Measurements from ENCODE around the gene PDE4B.
"Not testable (repeated sequence)": the region's sequence is repeated elsewhere in the genome, so short reads cannot be mapped to it uniquely, and the experiment has no call there.

The PDE4B gene

GRCh38 chr1:66400660-66401059 lies 608.0 kb downstream of the PDE4B start:
- Histone ChIP-seq H3K27me3 (ENCODE audit: control insufficient read depth, insufficient read depth, low read length) (no peaks in the 10 kb centered on the region), H3K4me1 (ENCODE audit: control insufficient read depth, insufficient read depth, low read length) (peaks cover 5% of the 10 kb centered on the region), H3K4me3 (ENCODE audit: low read length) (no peak overlapping the region), H3K9me3 (replicated peaks; ENCODE audit: low read length) (no peaks in the 10 kb centered on the region), H3K9ac (ENCODE audit: low read depth, low read length) (no peak overlapping the region), H3K36me3 (ENCODE audit: insufficient read depth, low read length) (no peaks in the 10 kb centered on the region), H3K4me2 (ENCODE audit: low read length) (no peak overlapping the region)

- Histone ChIP-seq H3K4me1 (ENCODE audit: control insufficient read depth, insufficient read depth, low read length) (peaks cover 5% of the 10 kb centered on the region), H3K36me3 (ENCODE audit: insufficient read depth, low read length) (no peaks in the 10 kb centered on the region), H3K9ac (ENCODE audit: low read depth, low read length) (no peak overlapping the region), H3K4me3 (ENCODE audit: low read length) (no peak overlapping the region), H3K4me2 (ENCODE audit: low read length) (no peak overlapping the region), H3K9me3 (replicated peaks; ENCODE audit: low read length) (no peaks in the 10 kb centered on the region), H3K27me3 (ENCODE audit: control insufficient read depth, insufficient read depth, low read length) (no peaks in the 10 kb centered on the region)
Measured at GRCh38 chr1:66401244-66401643, 608.5 kb downstream of the PDE4B start.

GRCh38 chr1:66402194-66402593 lies 609.5 kb downstream of the PDE4B start:
- no peaks in the 10 kb centered on the region for H3K9me3 ChIP-seq (replicated peaks; ENCODE audit: low read length)
- no peaks in the 10 kb centered on the region for H3K27me3 ChIP-seq (ENCODE audit: control insufficient read depth, insufficient read depth, low read length)
- no peaks in the 10 kb centered on the region for H3K36me3 ChIP-seq (ENCODE audit: insufficient read depth, low read length)
- peaks cover 5% of the 10 kb centered on the region for H3K4me1 ChIP-seq (ENCODE audit: control insufficient read depth, insufficient read depth, low read length)
- no peak overlapping the region for H3K9ac ChIP-seq (ENCODE audit: low read depth, low read length)
- no peak overlapping the region for H3K4me2 ChIP-seq (ENCODE audit: low read length)
- no peak overlapping the region for H3K4me3 ChIP-seq (ENCODE audit: low read length)

- H3K9me3 ChIP-seq (replicated peaks; ENCODE audit: low read length): no peaks in the 10 kb centered on the region
- peaks cover 5% of the 10 kb centered on the region for H3K4me1 ChIP-seq (ENCODE audit: control insufficient read depth, insufficient read depth, low read length)
- no peaks in the 10 kb centered on the region for H3K27me3 ChIP-seq (ENCODE audit: control insufficient read depth, insufficient read depth, low read length)
- H3K36me3 ChIP-seq (ENCODE audit: insufficient read depth, low read length): no peaks in the 10 kb centered on the region
- no peak overlapping the region for H3K9ac ChIP-seq (ENCODE audit: low read depth, low read length)
- H3K4me2 ChIP-seq (ENCODE audit: low read length): no peak overlapping the region
- no peak overlapping the region for H3K4me3 ChIP-seq (ENCODE audit: low read length)
Measured at GRCh38 chr1:66403007-66403731, 610.5 kb downstream of the PDE4B start.

DNA sequence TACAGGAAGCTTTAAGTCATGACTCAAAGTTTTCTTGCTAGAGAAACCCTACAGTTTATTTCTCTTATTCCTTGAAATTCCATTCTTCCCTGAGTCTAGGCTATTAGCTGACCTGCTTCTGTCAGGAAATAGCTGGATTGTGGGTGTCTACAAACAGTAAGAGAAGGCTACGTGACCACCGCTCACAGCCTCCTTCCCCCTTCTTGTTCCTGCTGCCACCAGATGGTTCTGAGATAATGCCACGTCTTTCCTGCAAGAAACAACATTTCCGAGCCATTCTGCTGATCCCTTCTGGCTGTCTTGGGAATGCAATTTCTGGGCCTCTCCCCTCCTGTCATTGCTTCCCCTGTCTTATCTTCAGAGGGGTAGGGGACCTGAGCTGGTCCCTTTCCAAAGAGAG lies 612.4 kb downstream of the PDE4B start:
- Histone ChIP-seq H3K27me3 (ENCODE audit: control insufficient read depth, insufficient read depth, low read length) (no peaks in the 10 kb centered on the region), H3K4me2 (ENCODE audit: low read length) (no peak overlapping the region), H3K4me1 (ENCODE audit: control insufficient read depth, insufficient read depth, low read length) (peaks cover 1% of the 10 kb centered on the region), H3K9me3 (replicated peaks; ENCODE audit: low read length) (no peaks in the 10 kb centered on the region), H3K4me3 (ENCODE audit: low read length) (no peak overlapping the region), H3K9ac (ENCODE audit: low read depth, low read length) (no peak overlapping the region), H3K36me3 (ENCODE audit: insufficient read depth, low read length) (no peaks in the 10 kb centered on the region)

DNA sequence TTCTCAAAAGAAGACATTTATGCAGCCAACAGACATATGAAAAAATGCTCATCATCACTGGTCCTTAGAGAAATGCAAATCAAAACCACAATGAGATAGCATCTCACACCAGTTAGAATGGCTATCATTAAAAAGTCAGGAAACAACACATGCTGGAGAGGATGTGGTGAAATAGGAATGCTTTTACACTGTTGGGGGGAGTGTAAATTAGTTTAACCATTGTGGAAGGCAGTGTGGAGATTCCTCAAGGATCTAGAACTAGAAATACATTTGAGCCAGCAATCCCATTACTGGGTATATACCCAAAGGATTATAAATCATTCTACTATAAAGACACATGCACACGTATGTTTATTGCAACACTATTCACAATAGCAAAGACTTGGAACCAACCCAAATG lies 618.8 kb downstream of the PDE4B start:
- H3K4me3 ChIP-seq (ENCODE audit: low read length); H3K4me1 ChIP-seq (ENCODE audit: control insufficient read depth, insufficient read depth, low read length); H3K36me3 ChIP-seq (ENCODE audit: insufficient read depth, low read length); H3K9me3 ChIP-seq (replicated peaks; ENCODE audit: low read length); H3K4me2 ChIP-seq (ENCODE audit: low read length); H3K9ac ChIP-seq (ENCODE audit: low read depth, low read length); H3K27me3 ChIP-seq (ENCODE audit: control insufficient read depth, insufficient read depth, low read length): not testable (repeated sequence)

DNA sequence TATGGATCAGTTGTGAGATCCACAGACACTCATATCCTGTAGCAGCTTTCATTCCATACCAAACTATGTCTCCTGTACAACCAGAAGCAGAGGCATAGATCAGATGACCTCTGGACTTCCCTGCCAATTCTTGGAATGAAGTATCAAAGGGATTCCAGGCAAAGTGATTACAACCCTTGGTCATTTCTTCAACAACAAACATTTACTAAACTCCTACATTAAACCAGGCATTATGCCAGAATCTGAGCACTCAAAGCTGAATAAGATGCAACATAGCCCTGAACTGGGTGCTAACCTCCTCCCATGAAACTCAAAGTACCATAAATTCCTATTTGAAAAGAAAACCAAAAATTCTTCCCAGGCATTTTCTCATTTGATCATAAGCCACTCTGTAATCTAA lies 620.0 kb downstream of the PDE4B start:
- Histone ChIP-seq H3K9me3 (replicated peaks; ENCODE audit: low read length) (no peaks in the 10 kb centered on the region), H3K36me3 (ENCODE audit: insufficient read depth, low read length) (no peaks in the 10 kb centered on the region), H3K4me1 (ENCODE audit: control insufficient read depth, insufficient read depth, low read length) (no peaks in the 10 kb centered on the region), H3K4me2 (ENCODE audit: low read length) (no peak overlapping the region), H3K4me3 (ENCODE audit: low read length) (no peak overlapping the region), H3K27me3 (ENCODE audit: control insufficient read depth, insufficient read depth, low read length) (no peaks in the 10 kb centered on the region), H3K9ac (ENCODE audit: low read depth, low read length) (no peak overlapping the region)

DNA sequence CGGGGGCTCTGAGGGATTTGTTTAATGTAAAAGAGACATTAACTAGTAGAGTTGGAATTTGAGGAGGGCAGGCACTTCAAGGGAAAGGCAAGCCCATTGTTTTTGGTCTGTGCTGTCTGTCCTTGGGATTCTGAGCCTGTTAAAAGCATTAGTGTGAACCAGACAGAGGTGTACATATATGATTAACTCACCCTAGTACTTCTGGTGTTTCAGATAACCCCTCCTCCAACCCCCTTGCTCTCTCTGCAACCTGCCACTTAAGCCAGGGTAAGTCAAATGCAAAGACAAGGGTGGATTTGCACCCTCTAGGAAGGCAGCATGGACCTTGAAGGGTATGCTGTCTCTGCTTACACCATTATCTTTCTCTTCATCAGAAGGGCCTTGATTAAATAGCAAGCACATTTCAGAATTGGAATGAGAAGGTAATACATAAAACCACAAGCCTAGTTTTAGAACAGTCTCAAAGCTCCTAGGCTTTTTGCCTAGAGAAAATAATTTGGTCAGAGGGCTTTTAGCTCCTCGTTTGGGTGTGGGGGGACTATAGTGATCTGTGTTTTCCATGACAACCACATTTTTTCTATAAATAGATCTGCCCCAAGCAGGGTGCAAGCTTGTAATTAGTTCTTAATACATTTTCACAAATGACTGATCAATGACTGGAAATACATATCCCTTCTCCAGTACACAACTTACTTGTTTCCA lies 620.6 kb downstream of the PDE4B start:
- Histone ChIP-seq H3K4me1 (ENCODE audit: control insufficient read depth, insufficient read depth, low read length) (no peaks in the 10 kb centered on the region), H3K4me2 (ENCODE audit: low read length) (no peak overlapping the region), H3K9me3 (replicated peaks; ENCODE audit: low read length) (no peaks in the 10 kb centered on the region), H3K36me3 (ENCODE audit: insufficient read depth, low read length) (no peaks in the 10 kb centered on the region), H3K4me3 (ENCODE audit: low read length) (no peak overlapping the region), H3K9ac (ENCODE audit: low read depth, low read length) (no peak overlapping the region), H3K27me3 (ENCODE audit: control insufficient read depth, insufficient read depth, low read length) (no peaks in the 10 kb centered on the region)

GRCh38 chr1:66413838-66414175 lies 621.1 kb downstream of the PDE4B start:
- no peak overlapping the region for H3K9ac ChIP-seq (ENCODE audit: low read depth, low read length)
- H3K4me3 ChIP-seq (ENCODE audit: low read length): no peak overlapping the region
- no peaks in the 10 kb centered on the region for H3K4me1 ChIP-seq (ENCODE audit: control insufficient read depth, insufficient read depth, low read length)
- H3K4me2 ChIP-seq (ENCODE audit: low read length): no peak overlapping the region
- H3K27me3 ChIP-seq (ENCODE audit: control insufficient read depth, insufficient read depth, low read length): no peaks in the 10 kb centered on the region
- H3K9me3 ChIP-seq (replicated peaks; ENCODE audit: low read length): no peaks in the 10 kb centered on the region
- no peaks in the 10 kb centered on the region for H3K36me3 ChIP-seq (ENCODE audit: insufficient read depth, low read length)

- Histone ChIP-seq H3K4me2 (ENCODE audit: low read length) (no peak overlapping the region), H3K4me3 (ENCODE audit: low read length) (no peak overlapping the region), H3K36me3 (ENCODE audit: insufficient read depth, low read length) (no peaks in the 10 kb centered on the region), H3K9ac (ENCODE audit: low read depth, low read length) (no peak overlapping the region), H3K4me1 (ENCODE audit: control insufficient read depth, insufficient read depth, low read length) (no peaks in the 10 kb centered on the region), H3K27me3 (ENCODE audit: control insufficient read depth, insufficient read depth, low read length) (no peaks in the 10 kb centered on the region), H3K9me3 (replicated peaks; ENCODE audit: low read length) (no peaks in the 10 kb centered on the region)
Measured at GRCh38 chr1:66415281-66415680, 622.6 kb downstream of the PDE4B start.

DNA sequence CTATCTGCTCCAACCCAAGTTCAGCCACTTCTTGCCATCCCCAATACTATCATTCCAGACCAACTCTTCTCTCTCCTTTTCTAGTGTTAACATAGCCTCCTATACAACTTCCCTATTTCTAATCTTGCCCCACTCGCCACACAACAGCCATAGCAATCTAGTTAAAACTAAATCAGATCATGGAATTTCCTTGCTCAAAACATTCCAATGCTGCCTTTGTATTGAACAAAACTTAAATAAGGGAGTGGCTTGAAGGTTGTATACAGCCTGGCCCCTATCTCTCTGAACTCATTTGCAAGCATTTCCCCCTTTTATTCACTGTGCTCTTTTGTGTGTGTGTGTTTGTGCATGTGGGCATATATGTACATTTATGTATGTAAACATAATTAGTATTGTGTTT lies 623.2 kb downstream of the PDE4B start:
- no peaks in the 10 kb centered on the region for H3K27me3 ChIP-seq (ENCODE audit: control insufficient read depth, insufficient read depth, low read length)
- H3K9me3 ChIP-seq (replicated peaks; ENCODE audit: low read length): no peaks in the 10 kb centered on the region
- H3K4me2 ChIP-seq (ENCODE audit: low read length): no peak overlapping the region
- H3K9ac ChIP-seq (ENCODE audit: low read depth, low read length): no peak overlapping the region
- H3K36me3 ChIP-seq (ENCODE audit: insufficient read depth, low read length): no peaks in the 10 kb centered on the region
- no peak overlapping the region for H3K4me3 ChIP-seq (ENCODE audit: low read length)
- no peaks in the 10 kb centered on the region for H3K4me1 ChIP-seq (ENCODE audit: control insufficient read depth, insufficient read depth, low read length)

DNA sequence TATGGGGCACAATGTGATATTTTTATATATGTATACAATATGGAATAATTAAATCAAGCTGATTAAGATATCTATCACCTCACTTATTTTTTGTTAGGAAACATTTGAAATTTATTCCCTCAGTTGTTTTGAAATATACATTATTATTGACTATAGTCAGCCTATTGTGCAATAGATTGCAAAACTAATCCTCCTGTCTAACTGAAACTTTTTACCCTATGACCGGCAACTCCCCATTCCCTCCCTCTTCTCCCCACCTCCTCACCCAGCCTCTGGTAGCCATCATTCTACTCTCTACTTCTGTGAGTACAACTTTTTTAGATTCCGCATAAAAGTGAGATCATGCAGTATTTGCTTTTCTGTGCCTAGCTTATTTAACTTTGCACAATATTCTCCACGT lies 623.6 kb downstream of the PDE4B start:
- H3K4me1 ChIP-seq (ENCODE audit: control insufficient read depth, insufficient read depth, low read length): no peaks in the 10 kb centered on the region
- no peaks in the 10 kb centered on the region for H3K36me3 ChIP-seq (ENCODE audit: insufficient read depth, low read length)
- H3K9ac ChIP-seq (ENCODE audit: low read depth, low read length): no peak overlapping the region
- no peak overlapping the region for H3K4me2 ChIP-seq (ENCODE audit: low read length)
- no peaks in the 10 kb centered on the region for H3K9me3 ChIP-seq (replicated peaks; ENCODE audit: low read length)
- no peaks in the 10 kb centered on the region for H3K27me3 ChIP-seq (ENCODE audit: control insufficient read depth, insufficient read depth, low read length)
- H3K4me3 ChIP-seq (ENCODE audit: low read length): no peak overlapping the region
